WTC11 (cell line): ENCODE measurements around the gene EDC4. TPM values are rescaled to one million over a fixed set of nuclear protein-coding genes. Genes with fewer than 3 reads are reported as not detected.
A peak's percentile ranks its signal among the peaks of the same experiment; 100 is the strongest.

Source experiments
- ATAC-seq: fragments of 200-7000 bp; cut with Tn5 transposase; 2 replicates; pipeline ENCODE4 v1.10.0; 2021; ENCODE audit warnings: mild to moderate bottlenecking, moderate library complexity
- CTCF ChIA-PET: fragments of 300-600 bp; sonication (Branson Sonifier 250); formaldehyde crosslinking; loops from one replicate; lab custom pipeline; 2021; ENCODE audit warnings: antibody characterized with exemption; lab: Charles Lee
- POLR2A ChIA-PET: fragments of 350-600 bp; sonication (Branson Sonifier 250); formaldehyde crosslinking; loops from one replicate; lab custom pipeline; 2021; ENCODE audit warnings: antibody characterized with exemption; lab: Charles Lee
- DNase-seq: peaks from one replicate; pipeline ENCODE4 v3.0.0; 2021; ENCODE audit warnings: low spot score
- H3K27ac Mint-ChIP-seq: 2 replicates; pipeline ENCODE4 v1.8.0; 2021; ENCODE audit warnings: mixed read lengths
- H3K27me3 Mint-ChIP-seq: 2 replicates; pipeline ENCODE4 v1.8.0; 2021; ENCODE audit warnings: low read depth, mild to moderate bottlenecking, moderate library complexity, mixed read lengths
- H3K36me3 Mint-ChIP-seq: 2 replicates; pipeline ENCODE4 v1.8.0; 2021; ENCODE audit warnings: mixed read lengths
- H3K4me1 Mint-ChIP-seq: 2 replicates; pipeline ENCODE4 v1.8.0; 2022; ENCODE audit warnings: mixed read lengths
- H3K4me3 Mint-ChIP-seq: 2 replicates; pipeline ENCODE4 v1.8.0; 2021; ENCODE audit warnings: mild to moderate bottlenecking, moderate library complexity, mixed read lengths
- H3K9me3 Mint-ChIP-seq: 2 replicates; pipeline ENCODE4 v1.8.0; 2021; ENCODE audit warnings: mixed read lengths
- ATF2 ChIP-seq: sonication (generic); formaldehyde crosslinking; IDR thresholded peaks from 2 replicates; pipeline ENCODE4 v1.8.1; 2022; ENCODE audit warnings: low read depth, missing genetic modification reagents, borderline replicate concordance
- ATF6 ChIP-seq: sonication (generic); formaldehyde crosslinking; IDR thresholded peaks from 2 replicates; pipeline ENCODE4 v1.8.1; 2023; ENCODE audit warnings: mild to moderate bottlenecking, missing genetic modification reagents
- ELF4 ChIP-seq: sonication (generic); formaldehyde crosslinking; IDR thresholded peaks from 2 replicates; pipeline ENCODE4 v1.8.1; 2022; ENCODE audit warnings: low read depth, mild to moderate bottlenecking, moderate library complexity, missing genetic modification reagents
- ESRRA ChIP-seq: sonication (generic); formaldehyde crosslinking; IDR thresholded peaks from 2 replicates; pipeline ENCODE4 v1.8.1; 2022; ENCODE audit warnings: mild to moderate bottlenecking, missing genetic modification reagents, borderline replicate concordance
- FOXK1 ChIP-seq: sonication (generic); formaldehyde crosslinking; IDR thresholded peaks from 2 replicates; pipeline ENCODE4 v1.8.0; 2022; ENCODE audit warnings: mild to moderate bottlenecking, moderate library complexity, missing genetic modification reagents
- HMGA2 ChIP-seq: fragments of 250-450 bp; sonication (Bioruptor Pico); IDR thresholded peaks from 2 replicates; pipeline ENCODE4 v1.4.0; 2021; ENCODE audit warnings: mild to moderate bottlenecking, moderate library complexity
- MLX ChIP-seq: sonication (generic); formaldehyde crosslinking; IDR thresholded peaks from 2 replicates; pipeline ENCODE4 v1.8.1; 2023; ENCODE audit warnings: mild to moderate bottlenecking, missing genetic modification reagents, moderate library complexity
- NFE2L1 ChIP-seq: sonication (generic); formaldehyde crosslinking; IDR thresholded peaks from 2 replicates; pipeline ENCODE4 v1.8.1; 2023; ENCODE audit warnings: missing genetic modification reagents
- NR2C2 ChIP-seq: sonication (generic); formaldehyde crosslinking; IDR thresholded peaks from 2 replicates; pipeline ENCODE4 v1.8.0; 2022; ENCODE audit warnings: mild to moderate bottlenecking, missing genetic modification reagents
- PREB ChIP-seq: sonication (generic); formaldehyde crosslinking; IDR thresholded peaks from 2 replicates; pipeline ENCODE4 v1.8.1; 2022; ENCODE audit warnings: mild to moderate bottlenecking, missing genetic modification reagents, moderate library complexity, borderline replicate concordance
- TEAD1 ChIP-seq: sonication (generic); formaldehyde crosslinking; IDR thresholded peaks from 2 replicates; pipeline ENCODE4 v1.8.0; 2022; ENCODE audit warnings: mild to moderate bottlenecking, missing genetic modification reagents
- ZBTB43 ChIP-seq: sonication (generic); formaldehyde crosslinking; IDR thresholded peaks from 2 replicates; pipeline ENCODE4 v1.8.1; 2023; ENCODE audit warnings: mild to moderate bottlenecking, missing genetic modification reagents
- ZNF232 ChIP-seq: sonication (generic); formaldehyde crosslinking; IDR thresholded peaks from 2 replicates; pipeline ENCODE4 v1.8.0; 2022; ENCODE audit warnings: mild to moderate bottlenecking, missing genetic modification reagents
- ZNF263 ChIP-seq: sonication (generic); formaldehyde crosslinking; IDR thresholded peaks from 2 replicates; pipeline ENCODE4 v1.8.1; 2022; ENCODE audit warnings: low read depth, mild to moderate bottlenecking, moderate library complexity, missing genetic modification reagents
- ZNF512 ChIP-seq: sonication (generic); formaldehyde crosslinking; IDR thresholded peaks from 2 replicates; pipeline ENCODE4 v1.8.1; 2022; ENCODE audit warnings: missing genetic modification reagents, borderline replicate concordance
- total RNA-seq: library from RNA; stranded (reverse); gene quantifications from 3 replicates; pipeline ENCODE4 v1.2.3, GENCODE V29; 2021

The EDC4 gene
- total RNA-seq, 1 experiment from 2014 or later = 83.7 TPM

- TF ChIP-seq ATF2 (CRISPR knock-in tag) (no peak), ZNF263 (CRISPR knock-in tag) (no peak), HMGA2 (no peak), FOXK1 (CRISPR knock-in tag) (no peak), PREB (CRISPR knock-in tag) (no peak), ZNF512 (CRISPR knock-in tag) (no peak), ATF6 (CRISPR knock-in tag) (no peak), NFE2L1 (CRISPR knock-in tag) (no peak)
Observed at GRCh38 chr16:67888331-67888730, 15.5 kb downstream of the EDC4 start (continued).

- no peak for DNase-seq
- Mint-ChIP-seq H3K36me3 (no peaks in the 10 kb centered on the region), H3K27me3 (no peaks in the 10 kb centered on the region), H3K27ac (peak overlapping the region; percentile 99), H3K4me1 (peaks cover 15% of the 10 kb centered on the region)
- ChIA-PET CTCF (interaction anchor here (0.6 to 3.5 kb wide), 6 partner anchors 8 to 248 kb away, joined by 3 to 34 read pairs (median 3); partner anchors contain the start of gene NRN1L), POLR2A (interaction anchor here (0.7 to 2.3 kb wide), 8 partner anchors 9 to 330 kb away, joined by 3 to 9 read pairs (median 3); partner anchors contain the start of genes CTCF and NRN1L)
- ATAC-seq = no peak
- no peak for TF ChIP-seq NR2C2 (CRISPR knock-in tag)
- no peak for TF ChIP-seq ZNF232 (CRISPR knock-in tag)
- TF ChIP-seq TEAD1 (CRISPR knock-in tag) = no peak
- TF ChIP-seq ZBTB43 (CRISPR knock-in tag) = no peak
- TF ChIP-seq MLX = no peak
- TF ChIP-seq ESRRA = no peak
- no peak for TF ChIP-seq ELF4 (CRISPR knock-in tag)
- TF ChIP-seq, all 79 proteins: peak for 0
- H3K9me3 Mint-ChIP-seq = no peaks in the 10 kb centered on the region
- peak overlapping the region; percentile 86 for H3K4me3 Mint-ChIP-seq
Observed at GRCh38 chr16:67892375-67892774, 19.5 kb downstream of the EDC4 start.
